SH-SY5Y (cell line): Measurements from ENCODE around the gene FAP.

Experiments used
- GATA2 ChIP-seq: IDR thresholded peaks from 2 replicates; pipeline ENCODE4 v1.6.1; 2011; ENCODE audit warnings: mild to moderate bottlenecking, low read depth, low read length
- GATA3 ChIP-seq: IDR thresholded peaks from 2 replicates; pipeline ENCODE4 v1.6.1; 2011; ENCODE audit warnings: low read depth, mild to moderate bottlenecking, low read length, moderate library complexity

- TF ChIP-seq GATA2, result no peak
- no peak for TF ChIP-seq GATA3
Measured at GRCh38 chr2:162156149-162156548, 87.1 kb downstream of the FAP start.
